ENCODE data around the gene C1orf94. TPM values are rescaled to one million over a fixed set of nuclear protein-coding genes. Genes with fewer than 3 reads are reported as not detected.

Gene C1orf94
- total and polyA plus RNA-seq, 10 donors: not detected

DNA sequence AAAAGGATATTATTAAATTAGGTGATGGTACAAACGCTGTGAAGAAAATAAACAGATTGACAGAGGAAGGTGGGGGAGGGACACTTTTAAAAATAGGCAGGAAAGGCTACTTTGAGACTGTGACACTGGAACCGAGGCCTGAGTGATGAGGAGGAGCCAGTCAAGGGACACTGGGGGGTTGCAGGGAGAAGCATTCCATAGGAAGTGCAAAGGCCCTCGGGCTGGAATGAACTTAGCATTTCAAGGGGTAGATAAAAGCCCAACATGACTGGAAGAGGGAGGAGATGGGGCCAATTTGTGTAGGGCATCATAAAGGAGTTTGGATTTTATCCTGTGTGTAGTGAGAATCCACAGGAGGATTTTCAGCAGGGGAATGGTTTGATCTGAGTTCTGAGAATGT, 15.9 kb downstream of the C1orf94 start:
- no peaks in the 10 kb centered on the region for H3K36me3 ChIP-seq
- no peak for DNase-seq
- peaks cover 0 to 18% (median 4%) of the 10 kb centered on the region in 8 donors for H3K9me3 ChIP-seq
- TF ChIP-seq POLR2AphosphoS5 (IDR thresholded peaks at IDR 0.05) (no peak), POLR2A (IDR thresholded peaks at IDR 0.05) (no peak)
- TF ChIP-seq, protein P1, sequence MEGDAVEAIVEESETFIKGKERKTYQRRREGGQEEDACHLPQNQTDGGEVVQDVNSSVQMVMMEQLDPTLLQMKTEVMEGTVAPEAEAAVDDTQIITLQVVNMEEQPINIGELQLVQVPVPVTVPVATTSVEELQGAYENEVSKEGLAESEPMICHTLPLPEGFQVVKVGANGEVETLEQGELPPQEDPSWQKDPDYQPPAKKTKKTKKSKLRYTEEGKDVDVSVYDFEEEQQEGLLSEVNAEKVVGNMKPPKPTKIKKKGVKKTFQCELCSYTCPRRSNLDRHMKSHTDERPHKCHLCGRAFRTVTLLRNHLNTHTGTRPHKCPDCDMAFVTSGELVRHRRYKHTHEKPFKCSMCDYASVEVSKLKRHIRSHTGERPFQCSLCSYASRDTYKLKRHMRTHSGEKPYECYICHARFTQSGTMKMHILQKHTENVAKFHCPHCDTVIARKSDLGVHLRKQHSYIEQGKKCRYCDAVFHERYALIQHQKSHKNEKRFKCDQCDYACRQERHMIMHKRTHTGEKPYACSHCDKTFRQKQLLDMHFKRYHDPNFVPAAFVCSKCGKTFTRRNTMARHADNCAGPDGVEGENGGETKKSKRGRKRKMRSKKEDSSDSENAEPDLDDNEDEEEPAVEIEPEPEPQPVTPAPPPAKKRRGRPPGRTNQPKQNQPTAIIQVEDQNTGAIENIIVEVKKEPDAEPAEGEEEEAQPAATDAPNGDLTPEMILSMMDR (IDR thresholded peaks at IDR 0.05 in 8 of 11, conservative IDR thresholded peaks at IDR 0.05 in 3 of 11): no peak
- WGBS, 5 donors: 35 to 64% (median 47%) methylated on average over 3 of the region's 3 CpGs
- intact Hi-C loops (cut with DNase I; ENCODE audit: low total_unique reads): no loop called here
- no peak overlapping the region for H3K4me3 ChIP-seq
- no peaks in the 10 kb centered on the region for H3K4me1 ChIP-seq
- H3K27ac ChIP-seq: no peak overlapping the region
- H3K27me3 ChIP-seq (replicated peaks in 1 of 7): peaks cover 0 to 40% (median 0%) of the 10 kb centered on the region in 7 donors

DNA sequence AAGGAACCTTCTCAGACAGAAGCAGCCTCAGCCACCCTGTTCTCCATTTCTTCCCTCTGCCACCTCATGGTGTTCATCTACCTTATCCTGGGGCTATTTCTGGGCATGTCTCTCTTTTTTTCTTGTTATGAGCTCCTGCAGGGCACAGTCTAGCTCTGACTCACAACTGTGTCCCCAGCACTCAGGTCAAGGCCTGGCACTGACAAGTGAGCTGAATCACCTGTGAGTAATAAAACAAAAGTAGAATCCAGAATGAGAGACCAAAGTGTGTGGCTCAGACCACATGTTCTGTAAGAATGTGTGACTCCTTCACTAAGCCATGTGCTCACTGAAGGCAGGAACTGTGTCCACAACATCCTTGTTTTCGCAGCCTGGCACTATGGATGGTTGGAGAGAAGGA, 23.2 kb downstream of the C1orf94 start:
- H3K36me3 ChIP-seq: no peaks in the 10 kb centered on the region
- no peak overlapping the region for H3K27ac ChIP-seq
- no peaks in the 10 kb centered on the region for H3K9me3 ChIP-seq
- 68 to 95% (median 83%) methylated on average over 1 of the region's 1 CpG for WGBS, 5 donors
- no peak for DNase-seq
- H3K27me3 ChIP-seq (replicated peaks in 1 of 7): peaks cover 0 to 37% (median 0%) of the 10 kb centered on the region in 7 donors
- H3K4me1 ChIP-seq: no peaks in the 10 kb centered on the region
- intact Hi-C loops (cut with DNase I; ENCODE audit: low total_unique reads): no loop called here
- TF ChIP-seq POLR2AphosphoS5 (IDR thresholded peaks at IDR 0.05) (no peak), POLR2A (IDR thresholded peaks at IDR 0.05) (no peak)
- TF ChIP-seq, protein P1 (IDR thresholded peaks at IDR 0.05 in 8 of 11, conservative IDR thresholded peaks at IDR 0.05 in 3 of 11): no peak
- H3K4me3 ChIP-seq: no peak overlapping the region

DNA sequence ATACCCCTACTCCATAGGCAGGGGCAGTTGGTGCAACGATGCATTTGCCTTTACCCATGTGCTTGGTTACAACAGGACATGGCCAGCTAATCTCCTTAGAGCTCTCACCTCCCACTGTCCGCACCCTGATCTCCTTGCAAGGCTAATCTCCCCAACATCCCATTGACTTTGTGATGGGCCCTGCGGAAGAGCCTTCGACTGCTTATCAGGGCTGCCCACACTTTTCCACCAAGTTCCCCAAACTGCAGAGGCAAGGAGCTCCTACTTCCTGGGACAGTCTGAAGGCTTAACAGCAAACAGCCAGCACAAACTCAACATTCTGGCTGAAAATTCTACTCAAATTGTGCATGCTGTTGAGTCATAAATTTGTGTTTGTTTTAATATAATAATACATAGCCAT, 36.0 kb downstream of the C1orf94 start:
- no peak for TF ChIP-seq POLR2A (IDR thresholded peaks at IDR 0.05)
- TF ChIP-seq, protein P1 (IDR thresholded peaks at IDR 0.05 in 8 of 11, conservative IDR thresholded peaks at IDR 0.05 in 3 of 11): no peak
- Histone ChIP-seq H3K9me3 (no peaks in the 10 kb centered on the region), H3K27me3 (replicated peaks in 1 of 7) (peaks cover 0 to 43% (median 0%) of the 10 kb centered on the region in 7 donors), H3K36me3 (no peaks in the 10 kb centered on the region), H3K27ac (no peak overlapping the region), H3K4me1 (no peaks in the 10 kb centered on the region), H3K4me3 (no peak overlapping the region)
- DNase-seq: no peak
- intact Hi-C loops (cut with DNase I; ENCODE audit: low total_unique reads): no loop called here
- WGBS, 5 donors: 73 to 84% (median 81%) methylated on average over 4 of the region's 4 CpGs

DNA sequence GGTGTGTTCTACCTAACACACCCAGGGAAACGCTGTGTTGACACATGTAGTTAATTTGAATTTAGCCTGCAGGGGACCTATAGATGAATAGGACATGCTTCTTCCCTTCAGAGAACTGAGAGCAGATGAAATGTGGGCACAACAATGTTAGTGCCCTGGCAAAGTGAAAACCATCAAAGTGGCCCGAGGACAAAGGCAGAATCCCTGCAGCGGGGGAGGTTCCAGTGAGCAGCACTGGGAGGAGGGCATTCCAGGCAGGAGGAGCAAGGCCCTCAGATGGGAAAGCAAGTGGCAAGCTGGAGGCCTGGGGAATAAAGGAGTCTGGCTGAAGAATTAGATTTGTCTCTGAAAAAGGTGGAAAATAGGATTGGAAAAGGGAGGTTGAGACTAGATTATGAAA, 37.2 kb downstream of the C1orf94 start:
- DNase-seq: no peak
- intact Hi-C loops (cut with DNase I; ENCODE audit: low total_unique reads): no loop called here
- no peak for TF ChIP-seq POLR2A (IDR thresholded peaks at IDR 0.05)
- TF ChIP-seq POLR2AphosphoS5 (IDR thresholded peaks at IDR 0.05): no peak
- TF ChIP-seq, protein P1 (IDR thresholded peaks at IDR 0.05 in 8 of 11, conservative IDR thresholded peaks at IDR 0.05 in 3 of 11): no peak
- Histone ChIP-seq H3K4me3 (no peak overlapping the region), H3K4me1 (no peaks in the 10 kb centered on the region), H3K27me3 (replicated peaks in 1 of 7) (peaks cover 0 to 49% (median 0%) of the 10 kb centered on the region in 7 donors), H3K9me3 (no peaks in the 10 kb centered on the region), H3K36me3 (no peaks in the 10 kb centered on the region), H3K27ac (no peak overlapping the region)
- WGBS, 5 donors: 45 to 63% (median 50%) methylated on average over 3 of the region's 3 CpGs

All from spleen (tissue), 11 donors.